ENCODE data around the gene SSPN. TPM values are rescaled to one million over a fixed set of nuclear protein-coding genes. Genes with fewer than 3 reads are reported as not detected.

Gene SSPN
- total RNA-seq, 1 experiment from 2014 or later, result 3.1 TPM

DNA sequence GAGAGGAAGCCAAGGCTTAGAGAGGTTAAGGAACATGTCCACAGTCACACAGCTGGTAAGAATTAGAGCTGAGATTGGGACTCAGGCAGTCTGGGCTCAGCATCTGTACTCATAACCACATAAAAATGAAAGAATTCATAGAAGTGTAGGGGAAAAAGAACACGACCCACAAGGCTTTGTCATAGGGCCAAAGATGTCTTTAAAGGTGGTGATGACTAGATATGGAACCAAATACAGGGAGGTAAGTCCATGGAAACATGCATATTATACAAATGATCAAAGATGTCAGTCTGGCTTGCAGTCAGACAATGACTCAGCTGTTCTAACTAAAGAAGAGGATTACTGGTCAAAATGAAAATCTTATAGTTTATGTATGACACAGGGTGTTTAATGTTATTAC is 7.2 kb upstream of the SSPN start:
- intact Hi-C loops (cut with micrococcal nuclease; ENCODE audit: unreplicated experiment), result loop anchor here (5.0 to 10.0 kb wide), 4 partner anchors 61 to 414 kb away; partner anchors contain the start of gene BHLHE41
- peaks cover 6% of the 10 kb centered on the region for H3K4me1 Mint-ChIP-seq (ENCODE audit: low read depth, unreplicated experiment)

DNA sequence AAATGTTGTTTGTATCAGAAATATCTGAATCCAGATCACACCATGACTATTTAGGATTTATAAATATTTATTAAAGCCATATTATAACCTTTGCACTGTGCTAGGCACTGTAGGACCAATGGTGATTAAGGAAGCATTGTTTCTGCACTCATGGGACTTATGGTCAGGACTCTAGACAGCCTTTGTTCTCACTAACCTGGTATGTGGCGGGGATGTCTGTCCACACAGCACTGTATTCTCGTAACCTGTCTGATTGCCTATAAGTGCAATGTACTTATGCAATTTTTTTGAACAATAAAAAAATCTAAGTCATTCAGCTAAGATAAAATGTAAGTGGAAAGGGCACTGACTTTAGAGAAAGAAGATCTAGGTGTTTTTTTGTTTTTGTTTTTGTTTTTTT is 6.7 kb upstream of the SSPN start:
- Mint-ChIP-seq H3K9me3 (ENCODE audit: unreplicated experiment) (no peaks in the 10 kb centered on the region), H3K4me1 (ENCODE audit: low read depth, unreplicated experiment) (peaks cover 6% of the 10 kb centered on the region), H3K36me3 (ENCODE audit: insufficient read depth, unreplicated experiment) (no peaks in the 10 kb centered on the region), H3K27ac (ENCODE audit: unreplicated experiment) (no peak overlapping the region), H3K4me3 (ENCODE audit: unreplicated experiment) (no peak overlapping the region), H3K27me3 (ENCODE audit: insufficient read depth, unreplicated experiment) (no peaks in the 10 kb centered on the region)
- Histone ChIP-seq H3K27me3 (replicated peaks; ENCODE audit: control insufficient read depth, insufficient read depth, low read length) (no peaks in the 10 kb centered on the region), H3K4me1 (no peaks in the 10 kb centered on the region), H3K4me3 (ENCODE audit: low read depth, low read length) (no peak overlapping the region), H3K36me3 (ENCODE audit: control insufficient read depth, insufficient read depth, low read length) (no peaks in the 10 kb centered on the region), H3K9me3 (no peaks in the 10 kb centered on the region)
- intact Hi-C loops (cut with micrococcal nuclease; ENCODE audit: unreplicated experiment), result loop anchor here (5.0 to 10.0 kb wide), 4 partner anchors 61 to 414 kb away; partner anchors contain the start of gene BHLHE41
- TF ChIP-seq, protein P1, sequence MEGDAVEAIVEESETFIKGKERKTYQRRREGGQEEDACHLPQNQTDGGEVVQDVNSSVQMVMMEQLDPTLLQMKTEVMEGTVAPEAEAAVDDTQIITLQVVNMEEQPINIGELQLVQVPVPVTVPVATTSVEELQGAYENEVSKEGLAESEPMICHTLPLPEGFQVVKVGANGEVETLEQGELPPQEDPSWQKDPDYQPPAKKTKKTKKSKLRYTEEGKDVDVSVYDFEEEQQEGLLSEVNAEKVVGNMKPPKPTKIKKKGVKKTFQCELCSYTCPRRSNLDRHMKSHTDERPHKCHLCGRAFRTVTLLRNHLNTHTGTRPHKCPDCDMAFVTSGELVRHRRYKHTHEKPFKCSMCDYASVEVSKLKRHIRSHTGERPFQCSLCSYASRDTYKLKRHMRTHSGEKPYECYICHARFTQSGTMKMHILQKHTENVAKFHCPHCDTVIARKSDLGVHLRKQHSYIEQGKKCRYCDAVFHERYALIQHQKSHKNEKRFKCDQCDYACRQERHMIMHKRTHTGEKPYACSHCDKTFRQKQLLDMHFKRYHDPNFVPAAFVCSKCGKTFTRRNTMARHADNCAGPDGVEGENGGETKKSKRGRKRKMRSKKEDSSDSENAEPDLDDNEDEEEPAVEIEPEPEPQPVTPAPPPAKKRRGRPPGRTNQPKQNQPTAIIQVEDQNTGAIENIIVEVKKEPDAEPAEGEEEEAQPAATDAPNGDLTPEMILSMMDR (IDR thresholded peaks at IDR 0.05; ENCODE audit: insufficient read depth in 1 of 2, low read depth in 1 of 2, low read length in 1 of 2, severe bottlenecking in 1 of 2, unreplicated experiment in 1 of 2), result no peak
- no TSS peak for BruUV-seq (replicated peaks)
- no peak for DNase-seq
- ChIA-PET POLR2A (no interaction called here), CTCF (no interaction called here)

More for the DNA sequence above, 7.2 kb upstream of the SSPN start:
- no peaks in the 10 kb centered on the region for H3K27me3 Mint-ChIP-seq (ENCODE audit: insufficient read depth, unreplicated experiment)
- no peak for DNase-seq
- POLR2A ChIA-PET, result no interaction called here
- no peak overlapping the region for H3K4me3 ChIP-seq (ENCODE audit: low read depth, low read length)
- no TSS peak for BruUV-seq (replicated peaks)
- CTCF ChIA-PET, result interaction anchor here (0.6 kb wide), 1 partner anchor 41 kb away, joined by 3 read pairs; no protein-coding TSS in a partner anchor
- H3K4me3 Mint-ChIP-seq (ENCODE audit: unreplicated experiment), result no peak overlapping the region
- H3K36me3 Mint-ChIP-seq (ENCODE audit: insufficient read depth, unreplicated experiment), result no peaks in the 10 kb centered on the region
- no peaks in the 10 kb centered on the region for H3K27me3 ChIP-seq (replicated peaks; ENCODE audit: control insufficient read depth, insufficient read depth, low read length)
- H3K4me1 ChIP-seq, result no peaks in the 10 kb centered on the region
- H3K27ac Mint-ChIP-seq (ENCODE audit: unreplicated experiment), result no peak overlapping the region
- no peaks in the 10 kb centered on the region for H3K9me3 Mint-ChIP-seq (ENCODE audit: unreplicated experiment)
- no peaks in the 10 kb centered on the region for H3K9me3 ChIP-seq
- TF ChIP-seq, protein P1 (IDR thresholded peaks at IDR 0.05; ENCODE audit: insufficient read depth in 1 of 2, low read depth in 1 of 2, low read length in 1 of 2, severe bottlenecking in 1 of 2, unreplicated experiment in 1 of 2), result no peak
- H3K36me3 ChIP-seq (ENCODE audit: control insufficient read depth, insufficient read depth, low read length), result no peaks in the 10 kb centered on the region

DNA sequence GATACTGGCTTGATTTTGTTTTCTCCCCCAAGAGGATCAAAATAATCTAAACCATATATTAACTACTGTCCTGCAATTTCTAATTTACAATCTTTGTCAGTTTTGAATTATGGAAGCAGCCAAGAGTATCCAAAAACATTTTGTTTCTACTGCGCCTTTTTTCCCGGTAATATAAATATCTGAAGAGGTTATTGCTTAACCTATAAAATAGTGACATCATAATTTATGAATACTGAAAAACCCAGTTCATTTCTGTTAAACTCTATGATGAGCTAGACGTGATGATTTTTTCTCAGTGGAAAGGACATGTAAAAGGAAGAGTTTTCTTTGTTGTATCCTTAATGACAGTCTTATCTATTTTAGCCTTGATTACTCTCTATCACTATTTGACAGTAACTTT is 3.2 kb upstream of the SSPN start:
- no peak for DNase-seq
- no peaks in the 10 kb centered on the region for H3K27me3 ChIP-seq (replicated peaks; ENCODE audit: control insufficient read depth, insufficient read depth, low read length)
- no peaks in the 10 kb centered on the region for H3K9me3 ChIP-seq
- H3K4me3 ChIP-seq (ENCODE audit: low read depth, low read length), result no peak overlapping the region
- intact Hi-C loops (cut with micrococcal nuclease; ENCODE audit: unreplicated experiment), result no loop called here
- CTCF ChIA-PET, result no interaction called here
- no peaks in the 10 kb centered on the region for H3K36me3 ChIP-seq (ENCODE audit: control insufficient read depth, insufficient read depth, low read length)
- H3K4me3 Mint-ChIP-seq (ENCODE audit: unreplicated experiment), result no peak overlapping the region
- no peak overlapping the region for H3K27ac Mint-ChIP-seq (ENCODE audit: unreplicated experiment)
- H3K36me3 Mint-ChIP-seq (ENCODE audit: insufficient read depth, unreplicated experiment), result no peaks in the 10 kb centered on the region
- BruUV-seq (replicated peaks), result no TSS peak
- peaks cover 6% of the 10 kb centered on the region for H3K4me1 Mint-ChIP-seq (ENCODE audit: low read depth, unreplicated experiment)
- H3K4me1 ChIP-seq, result no peaks in the 10 kb centered on the region
- no peaks in the 10 kb centered on the region for H3K9me3 Mint-ChIP-seq (ENCODE audit: unreplicated experiment)
- POLR2A ChIA-PET, result no interaction called here
- TF ChIP-seq, protein P1 (IDR thresholded peaks at IDR 0.05; ENCODE audit: insufficient read depth in 1 of 2, low read depth in 1 of 2, low read length in 1 of 2, severe bottlenecking in 1 of 2, unreplicated experiment in 1 of 2), result no peak
- no peaks in the 10 kb centered on the region for H3K27me3 Mint-ChIP-seq (ENCODE audit: insufficient read depth, unreplicated experiment)

All from Caco-2 (cell line).